Measurements from ENCODE around the gene ESPN. TPM values are rescaled to one million over a fixed set of nuclear protein-coding genes. Genes with fewer than 3 reads are reported as not detected.

Gene ESPN
- total RNA-seq, 4 donors from 2014 or later = 14.5 to 22.2 (median 18.6) TPM

DNA sequence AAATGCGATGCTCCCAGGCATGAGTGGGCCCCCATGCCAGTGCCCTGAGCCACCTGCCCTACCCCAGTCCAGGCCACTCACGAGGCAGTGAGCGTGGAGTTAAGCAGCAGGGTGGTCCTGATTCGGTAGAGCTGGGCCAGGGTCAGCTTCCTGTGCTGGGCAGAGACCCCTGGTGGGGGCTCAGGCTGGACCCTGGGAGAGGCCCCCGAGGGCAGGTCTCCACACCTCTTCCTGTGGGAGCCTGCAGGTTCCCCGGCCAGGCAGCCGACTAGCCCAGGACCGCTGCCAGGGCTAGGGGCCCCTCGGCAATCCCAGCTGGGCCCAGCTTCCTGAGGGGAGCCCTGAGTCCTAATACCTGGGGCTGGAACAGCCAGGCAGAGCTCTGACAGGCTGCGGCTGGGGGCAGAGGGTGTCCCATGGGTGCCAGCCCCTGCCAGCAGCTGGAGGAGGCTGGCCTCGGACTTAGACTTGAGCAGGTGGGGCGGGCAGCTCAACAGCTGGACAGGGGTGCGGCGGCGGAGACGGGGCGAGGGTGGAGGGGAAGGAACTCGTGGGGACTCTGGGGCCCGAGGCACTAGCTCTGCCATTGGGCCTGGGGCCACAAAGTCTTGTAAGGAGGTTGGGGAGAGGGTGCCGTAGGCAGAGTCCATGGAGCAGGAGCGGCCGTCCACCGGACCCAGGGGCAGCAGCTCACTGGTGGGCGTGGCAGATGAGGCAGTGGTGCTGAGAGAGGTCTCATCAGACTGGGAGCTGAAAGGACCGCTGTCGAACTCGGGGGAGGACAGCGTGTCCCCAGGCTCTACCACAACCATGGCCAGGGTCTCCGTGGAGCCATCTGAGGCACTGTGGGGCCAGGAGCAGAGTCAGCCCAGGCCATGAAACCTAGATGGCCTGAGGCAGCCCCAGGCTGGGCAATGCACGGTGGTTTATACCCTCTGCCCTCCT lies 43.4 kb downstream of the ESPN start:
- no peak overlapping the region for H3K27ac ChIP-seq
- TF ChIP-seq POLR2A (IDR thresholded peaks at IDR 0.05) (no peak), CTCF (IDR thresholded peaks at IDR 0.05) (no peak)
- peaks cover 30 to 98% (median 37%) of the 10 kb centered on the region in 3 donors for H3K36me3 ChIP-seq
- no peak for DNase-seq
- peaks cover 0 to 24% (median 0%) of the 10 kb centered on the region in 4 donors for H3K27me3 ChIP-seq
- no peaks in the 10 kb centered on the region for H3K9me3 ChIP-seq
- intact Hi-C loops (cut with DNase I) = no loop called here
- peaks cover 10 to 24% (median 10%) of the 10 kb centered on the region in 3 donors for H3K4me1 ChIP-seq
- no peak overlapping the region for H3K4me3 ChIP-seq
- WGBS, 2 donors = 80 to 91% methylated on average over 4 to 12 of the region's 30 CpGs

GRCh38 chr1:6468729-6469461 lies 44.3 kb downstream of the ESPN start:
- Histone ChIP-seq H3K4me1 (peaks cover 10 to 31% (median 10%) of the 10 kb centered on the region in 3 donors), H3K4me3 (no peak overlapping the region), H3K9me3 (no peaks in the 10 kb centered on the region), H3K27me3 (peaks cover 0 to 24% (median 0%) of the 10 kb centered on the region in 4 donors), H3K27ac (no peak overlapping the region), H3K36me3 (peaks cover 30 to 98% (median 37%) of the 10 kb centered on the region in 3 donors)
- 83 to 90% methylated on average over 2 to 6 of the region's 13 CpGs for WGBS, 2 donors
- no peak for DNase-seq
- intact Hi-C loops (cut with DNase I) = no loop called here
- TF ChIP-seq CTCF (IDR thresholded peaks at IDR 0.05) (no peak), POLR2A (IDR thresholded peaks at IDR 0.05) (no peak)

DNA sequence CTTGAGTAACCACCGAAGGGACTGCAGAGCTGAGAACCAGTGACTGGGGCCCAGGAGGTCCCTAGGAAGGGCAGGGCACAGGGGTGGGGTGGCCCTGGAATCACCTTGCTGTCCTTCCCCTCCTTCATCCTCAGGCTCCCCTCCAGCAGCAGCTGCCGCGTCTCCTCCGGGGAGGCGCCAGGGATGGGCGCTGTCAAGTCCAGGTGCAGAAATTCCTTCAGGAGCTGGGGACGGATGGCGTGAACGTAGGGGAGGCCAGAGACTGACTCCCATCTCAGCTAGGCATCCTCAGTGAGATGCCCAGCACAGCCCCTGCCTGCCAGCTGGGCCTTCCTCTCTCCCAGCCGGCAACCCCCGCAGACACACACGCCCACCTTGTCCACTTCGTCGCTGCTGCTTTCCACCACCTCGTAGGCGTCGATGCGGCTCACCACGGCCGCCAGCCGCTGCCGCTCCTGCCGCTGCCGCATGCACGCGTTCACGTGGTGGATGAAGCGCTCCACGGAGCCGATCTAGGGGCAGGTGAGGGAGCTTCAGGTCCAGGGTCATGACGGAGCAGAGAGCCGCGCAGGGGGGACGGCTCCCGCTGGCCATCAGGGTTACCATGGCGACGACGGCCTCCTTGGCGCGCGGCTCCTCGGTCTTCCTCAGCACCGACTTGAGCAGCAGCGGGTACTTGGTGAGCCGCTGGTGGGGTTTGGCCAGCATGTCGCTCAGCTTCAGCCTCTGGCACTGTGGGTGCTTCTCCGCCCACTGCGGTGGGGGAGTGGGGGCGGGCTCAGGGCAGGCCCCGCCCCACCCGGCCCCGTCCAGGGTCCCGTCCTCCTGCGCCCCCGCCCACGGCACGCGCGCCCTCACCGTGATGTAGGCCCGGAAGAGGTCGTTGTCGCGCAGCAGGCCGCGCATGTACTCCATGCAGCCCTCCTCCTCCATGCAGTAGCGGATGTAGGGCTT lies 45.8 kb downstream of the ESPN start:
- Histone ChIP-seq H3K9me3 (no peaks in the 10 kb centered on the region), H3K27me3 (peaks cover 0 to 10% (median 0%) of the 10 kb centered on the region in 4 donors), H3K4me3 (no peak overlapping the region), H3K36me3 (peaks cover 30 to 98% (median 37%) of the 10 kb centered on the region in 3 donors), H3K4me1 (peaks cover 10 to 33% (median 11%) of the 10 kb centered on the region in 3 donors), H3K27ac (peak overlapping the region; percentile 91 to 93 (median 92))
- intact Hi-C loops (cut with DNase I) = no loop called here
- no peak for TF ChIP-seq POLR2A (IDR thresholded peaks at IDR 0.05)
- no peak for TF ChIP-seq CTCF (IDR thresholded peaks at IDR 0.05)
- no peak for DNase-seq
- WGBS, 2 donors = 85 to 87% methylated on average over 4 of the region's 67 CpGs

DNA sequence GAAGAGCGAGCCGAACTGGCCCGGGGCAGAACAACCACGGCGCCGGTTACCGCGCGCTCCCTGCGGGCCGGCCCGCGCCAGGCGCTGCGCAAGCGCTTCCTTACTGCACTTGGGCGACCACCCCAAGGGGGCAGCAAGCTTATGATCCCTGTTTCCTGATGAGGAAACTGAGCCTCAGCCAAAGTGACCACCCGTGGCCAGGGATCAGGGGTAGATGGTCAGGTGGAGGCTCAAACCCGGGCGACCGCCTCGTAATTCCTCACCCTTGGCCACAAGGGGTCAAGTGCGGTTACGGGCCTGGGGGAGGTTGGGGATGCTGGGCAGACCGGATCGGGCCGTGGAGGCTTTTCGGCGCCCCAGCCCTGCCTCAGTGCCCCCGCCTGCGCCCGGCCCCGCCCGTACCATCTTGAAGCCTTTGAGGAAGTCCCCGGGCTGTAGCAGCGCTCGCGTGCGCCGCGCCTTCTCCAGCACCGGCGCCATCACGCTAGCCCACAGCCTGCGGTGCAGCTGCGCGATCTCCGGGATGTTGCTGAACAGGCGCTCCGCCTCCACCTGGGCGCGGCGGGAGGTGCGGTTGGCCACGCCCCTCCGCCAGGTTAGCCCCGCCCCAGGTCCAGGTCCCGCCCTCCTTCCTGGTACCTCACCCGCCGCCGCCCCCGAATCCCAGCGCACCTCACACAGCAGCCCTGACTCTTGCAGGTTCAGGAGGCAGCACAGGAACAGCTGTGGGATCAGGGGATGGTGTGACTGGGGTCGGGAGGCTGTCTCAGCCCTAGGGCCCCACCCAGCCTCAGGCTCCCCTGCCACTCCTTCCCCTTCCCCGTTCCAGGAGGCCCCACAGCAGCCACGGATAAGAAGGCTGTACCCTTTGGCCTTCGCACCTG lies 46.8 kb downstream of the ESPN start:
- intact Hi-C loops (cut with DNase I) = no loop called here
- DNase-seq = no peak
- Histone ChIP-seq H3K27ac (peak overlapping the region; percentile 91 to 93 (median 92)), H3K4me1 (peaks cover 10 to 42% (median 15%) of the 10 kb centered on the region in 3 donors), H3K9me3 (no peaks in the 10 kb centered on the region), H3K27me3 (peaks cover 0 to under 1% (median 0%) of the 10 kb centered on the region in 4 donors), H3K4me3 (peak overlapping the region in 3 of 4 donors; percentile 13 to 28 (median 24)), H3K36me3 (peaks cover 30 to 94% (median 37%) of the 10 kb centered on the region in 3 donors)
- TF ChIP-seq CTCF (IDR thresholded peaks at IDR 0.05) = no peak
- TF ChIP-seq POLR2A (IDR thresholded peaks at IDR 0.05) = peak in 1 of 4 donors; percentile 21
- WGBS, 2 donors = 71% methylated on average over 13 to 14 of the region's 67 CpGs

All from esophagus squamous epithelium (tissue), 5 donors.